SK-N-SH (cell line): ENCODE data around the gene MYH6. TPM values are rescaled to one million over a fixed set of nuclear protein-coding genes. Genes with fewer than 3 reads are reported as not detected.

Experiments used
- CTCF ChIA-PET: fragments of 300-600, 350-600 bp; formaldehyde crosslinking; extraction: SDS; loops from one replicate; lab custom pipeline; 2021; lab: Yijun Ruan, JAX
- POLR2A ChIA-PET: fragments of 350-600 bp; sonication (Branson Sonifier 250); formaldehyde crosslinking; extraction: SDS; loops from one replicate; lab custom pipeline; 2020; ENCODE audit warnings: antibody characterized with exemption, inconsistent platforms; lab: Yijun Ruan, JAX
- DNase-seq: peaks from one replicate; pipeline ENCODE4 v3.0.0; 2012
- H2AFZ ChIP-seq: fragments of 200-600 bp; sonication (generic); 2 replicates; pipeline ENCODE4 v1.8.1; 2016; ENCODE audit warnings: antibody characterized with exemption, mild to moderate bottlenecking, low read depth
- H3F3A ChIP-seq: fragments of 200-600 bp; sonication (generic); replicated peaks from 2 replicates; pipeline ENCODE3; 2016; ENCODE audit warnings: antibody characterized with exemption, mild to moderate bottlenecking; ENCODE audit not compliant: insufficient read depth
- H3K27ac ChIP-seq, 2 experiments: fragments of 200-500 bp in 1 of 2; fragments of 200-600 bp in 1 of 2; sonication (Bioruptor generic) in 1 of 2; sonication (generic), shearing (Covaris generic) in 1 of 2; 2 replicates each; pipeline versions ENCODE4 v1.5.1 to v1.6.1; 2014 to 2016; ENCODE audit warnings: low read depth in 2 of 2, inconsistent platforms in 1 of 2, low read length in 1 of 2, mild to moderate bottlenecking in 1 of 2, mixed read lengths in 1 of 2
- H3K27me3 ChIP-seq: fragments of 200-600 bp; sonication (generic), shearing (Covaris generic); 2 replicates; pipeline ENCODE4 v1.6.1; 2016; ENCODE audit warnings: mixed run types; ENCODE audit not compliant: insufficient read depth
- H3K36me3 ChIP-seq, 2 experiments: fragments of 200-500 bp in 1 of 2; fragments of 200-600 bp in 1 of 2; sonication (Bioruptor generic) in 1 of 2; sonication (generic) in 1 of 2; replicated peaks in 1 of 2; 2 replicates each; pipeline versions ENCODE3 to v1.5.1; 2014 to 2016; ENCODE audit warnings: low read length in 1 of 2, mild to moderate bottlenecking in 1 of 2; ENCODE audit not compliant: insufficient read depth in 2 of 2, control insufficient read depth in 1 of 2
- H3K4me1 ChIP-seq, 2 experiments: fragments of 200-500 bp in 1 of 2; fragments of 200-600 bp in 1 of 2; sonication (Bioruptor generic) in 1 of 2; sonication (generic), shearing (Covaris generic) in 1 of 2; 2 replicates each; pipeline versions ENCODE4 v1.5.1 to v1.6.1; 2014 to 2016; ENCODE audit warnings: low read depth in 1 of 2, low read length in 1 of 2, mixed run types in 1 of 2; ENCODE audit not compliant: insufficient read depth in 2 of 2, control insufficient read depth in 1 of 2
- H3K4me2 ChIP-seq: fragments of 200-600 bp; sonication (generic), shearing (Covaris generic); 2 replicates; pipeline ENCODE4 v1.6.1; 2017; ENCODE audit warnings: mixed run types
- H3K4me3 ChIP-seq, 2 experiments: fragments of 200-500 bp in 1 of 2; fragments of 200-600 bp in 1 of 2; sonication (Bioruptor generic) in 1 of 2; sonication (generic), shearing (Covaris generic) in 1 of 2; 2 replicates each; pipeline versions ENCODE4 v1.5.1 to v1.8.1; 2014 to 2016; ENCODE audit warnings: low read depth in 2 of 2, inconsistent platforms in 1 of 2, low read length in 1 of 2, mild to moderate bottlenecking in 1 of 2, mixed read lengths in 1 of 2, moderate library complexity in 1 of 2
- H3K79me2 ChIP-seq: fragments of 200-600 bp; sonication (generic); 2 replicates; pipeline ENCODE4 v1.8.1; 2017; ENCODE audit warnings: mild to moderate bottlenecking; ENCODE audit not compliant: insufficient read depth
- H3K9ac ChIP-seq: fragments of 200-600 bp; sonication (generic); 2 replicates; pipeline ENCODE4 v1.6.1; 2017; ENCODE audit warnings: mixed run types
- H3K9me2 ChIP-seq: fragments of 200-600 bp; sonication (generic); 2 replicates; pipeline ENCODE4 v1.6.1; 2017; ENCODE audit warnings: mixed run types
- H3K9me3 ChIP-seq: fragments of 200-600 bp; sonication (generic); 2 replicates; pipeline ENCODE4 v1.6.1; 2017; ENCODE audit warnings: mixed run types, mild to moderate bottlenecking, moderate library complexity
- H4K20me1 ChIP-seq: fragments of 200-600 bp; sonication (generic); 2 replicates; pipeline ENCODE4 v1.6.1; 2017; ENCODE audit warnings: mild to moderate bottlenecking, mixed run types; ENCODE audit not compliant: insufficient read depth
- ELF1 ChIP-seq: IDR thresholded peaks from 2 replicates; pipeline ENCODE4 v1.4.0; 2012
- EP300 ChIP-seq, 2 experiments: IDR thresholded peaks; 2 replicates each; pipeline versions ENCODE4 v1.4.0 to v1.6.1; 2012; ENCODE audit warnings: borderline replicate concordance in 1 of 2, low read depth in 1 of 2, low read length in 1 of 2
- EZH2phosphoT487 ChIP-seq: fragments of 200-600 bp; sonication (generic); IDR thresholded peaks from 2 replicates; pipeline ENCODE4 v1.6.1; 2017; ENCODE audit warnings: low read depth, mixed run types, mild to moderate bottlenecking, antibody characterized with exemption, moderate library complexity, borderline replicate concordance
- FOSL2 ChIP-seq: IDR thresholded peaks from 2 replicates; pipeline ENCODE4 v1.4.0; 2012; ENCODE audit warnings: low read depth, mild to moderate bottlenecking, moderate library complexity, borderline replicate concordance
- FOXM1 ChIP-seq: IDR thresholded peaks from 2 replicates; pipeline ENCODE4 v1.4.0; 2012; ENCODE audit warnings: low read depth, mild to moderate bottlenecking
- GABPA ChIP-seq: IDR thresholded peaks from 2 replicates; pipeline ENCODE4 v1.4.0; 2012; ENCODE audit warnings: low read depth, mild to moderate bottlenecking
- GATA2 ChIP-seq: sonication (generic); formaldehyde crosslinking; IDR thresholded peaks from 2 replicates; pipeline ENCODE4 v1.5.0; 2020; ENCODE audit warnings: mild to moderate bottlenecking, missing genetic modification reagents
- IRF3 ChIP-seq: fragments of 150-350 bp; IDR thresholded peaks from 2 replicates; pipeline ENCODE4 v1.6.1; 2016; ENCODE audit warnings: mild to moderate bottlenecking, low read depth, low read length
- JUND ChIP-seq: IDR thresholded peaks from 2 replicates; pipeline ENCODE4 v1.4.0; 2012
- MEF2A ChIP-seq: IDR thresholded peaks from 2 replicates; pipeline ENCODE4 v1.4.0; 2012; ENCODE audit warnings: low read depth, borderline replicate concordance
- MXI1 ChIP-seq: IDR thresholded peaks from 2 replicates; pipeline ENCODE4 v1.6.1; 2012; ENCODE audit warnings: mild to moderate bottlenecking, low read depth, low read length, improper control_type of control experiment
- NRF1 ChIP-seq: IDR thresholded peaks from 2 replicates; pipeline ENCODE4 v1.6.1; 2012; ENCODE audit warnings: low read depth, mild to moderate bottlenecking, low read length
- POLR2AphosphoS5 ChIP-seq: IDR thresholded peaks from 2 replicates; pipeline ENCODE4 v1.6.1; 2012; ENCODE audit warnings: low read depth, low read length
- RAD21 ChIP-seq: IDR thresholded peaks from 2 replicates; pipeline ENCODE4 v1.6.1; 2012; ENCODE audit warnings: mild to moderate bottlenecking, low read length
- SIN3A ChIP-seq: IDR thresholded peaks from 2 replicates; pipeline ENCODE4 v1.6.1; 2012; ENCODE audit warnings: low read depth, mild to moderate bottlenecking, low read length, moderate library complexity, borderline replicate concordance
- SMC3 ChIP-seq: IDR thresholded peaks from 2 replicates; pipeline ENCODE4 v1.6.1; 2012; ENCODE audit warnings: low read depth, low read length, improper control_type of control experiment
- TEAD4 ChIP-seq: IDR thresholded peaks from 2 replicates; pipeline ENCODE4 v1.4.0; 2012; ENCODE audit warnings: mild to moderate bottlenecking, borderline replicate concordance; ENCODE audit not compliant: insufficient read depth
- YY1 ChIP-seq: IDR thresholded peaks from 2 replicates; pipeline ENCODE4 v1.4.0; 2012; ENCODE audit warnings: low read depth, mild to moderate bottlenecking
- WGBS: methylation state at CpG from one replicate; pipeline ENCODE4 v1.1.6; 2017; ENCODE audit warnings: low lambda C conversion rate; 5-methylcytosine and 5-hydroxymethylcytosine counted together
- polyA plus RNA-seq, 3 experiments: library from polyadenylated mRNA; depleted of rRNA; stranded (reverse); fragments of >200 nt; gene quantifications; 2 replicates each; pipeline ENCODE4 v1.2.3, GENCODE V29; 2012
- TF ChIP-seq, protein P1 (sequence below): fragments of 150-350 bp; IDR thresholded peaks from 2 replicates; pipeline ENCODE4 v1.6.1; 2017; ENCODE audit warnings: antibody characterized with exemption, low read length, low read depth, borderline replicate concordance
- TF ChIP-seq, protein P2 (sequence below): IDR thresholded peaks from 2 replicates; pipeline ENCODE4 v1.4.0; 2012; ENCODE audit warnings: low read depth, borderline replicate concordance

The MYH6 gene
- polyA plus RNA-seq, 1 of the 3 experiments (the other 2 are of a cell fraction), result not detected

DNA sequence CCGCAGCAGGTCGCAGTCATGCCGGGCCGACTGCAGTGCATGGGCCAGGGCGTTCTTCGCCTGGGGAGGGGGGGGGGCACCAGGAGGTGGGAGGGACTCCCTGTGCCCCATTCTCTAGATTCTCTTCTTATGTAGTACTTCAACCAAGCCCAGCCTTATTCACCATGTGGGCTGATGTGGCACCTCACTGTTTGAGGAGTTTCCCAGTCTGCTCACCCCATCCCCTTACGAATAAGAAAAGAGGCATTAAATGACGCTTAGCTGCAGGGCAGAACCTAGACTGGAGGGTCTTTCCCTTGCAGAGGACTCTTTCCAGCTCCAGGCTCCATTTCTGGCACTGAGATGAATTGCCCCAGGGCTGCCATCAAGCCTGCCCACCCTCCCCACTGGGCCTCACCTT, 19.1 kb downstream of the MYH6 start:
- no peaks in the 10 kb centered on the region for H3K9me2 ChIP-seq
- no peaks in the 10 kb centered on the region for H3K9me3 ChIP-seq
- no peaks in the 10 kb centered on the region for H4K20me1 ChIP-seq
- H3K79me2 ChIP-seq, result no peaks in the 10 kb centered on the region
- no peak overlapping the region for H3K4me3 ChIP-seq
- no peak overlapping the region for H3K27ac ChIP-seq
- no peak overlapping the region for H3K9ac ChIP-seq
- H3K4me2 ChIP-seq, result no peak overlapping the region
- peaks cover 36% of the 10 kb centered on the region for H3K27me3 ChIP-seq
- TF ChIP-seq IRF3 (no peak), FOSL2 (no peak), GABPA (no peak), EZH2phosphoT487 (no peak), YY1 (no peak), JUND (no peak), TEAD4 (no peak), POLR2AphosphoS5 (no peak), ELF1 (no peak), RAD21 (no peak), SIN3A (no peak), NRF1 (no peak), MXI1 (no peak), FOXM1 (no peak), EP300 (IDR thresholded peaks at IDR 0.05; ENCODE audit: borderline replicate concordance in 1 of 2, low read depth in 1 of 2, low read length in 1 of 2) (no peak), SMC3 (no peak), MEF2A (no peak), GATA2 (CRISPR knock-in tag) (no peak)
- TF ChIP-seq, protein P1, sequence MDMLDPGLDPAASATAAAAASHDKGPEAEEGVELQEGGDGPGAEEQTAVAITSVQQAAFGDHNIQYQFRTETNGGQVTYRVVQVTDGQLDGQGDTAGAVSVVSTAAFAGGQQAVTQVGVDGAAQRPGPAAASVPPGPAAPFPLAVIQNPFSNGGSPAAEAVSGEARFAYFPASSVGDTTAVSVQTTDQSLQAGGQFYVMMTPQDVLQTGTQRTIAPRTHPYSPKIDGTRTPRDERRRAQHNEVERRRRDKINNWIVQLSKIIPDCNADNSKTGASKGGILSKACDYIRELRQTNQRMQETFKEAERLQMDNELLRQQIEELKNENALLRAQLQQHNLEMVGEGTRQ, result no peak
- TF ChIP-seq, protein P2, sequence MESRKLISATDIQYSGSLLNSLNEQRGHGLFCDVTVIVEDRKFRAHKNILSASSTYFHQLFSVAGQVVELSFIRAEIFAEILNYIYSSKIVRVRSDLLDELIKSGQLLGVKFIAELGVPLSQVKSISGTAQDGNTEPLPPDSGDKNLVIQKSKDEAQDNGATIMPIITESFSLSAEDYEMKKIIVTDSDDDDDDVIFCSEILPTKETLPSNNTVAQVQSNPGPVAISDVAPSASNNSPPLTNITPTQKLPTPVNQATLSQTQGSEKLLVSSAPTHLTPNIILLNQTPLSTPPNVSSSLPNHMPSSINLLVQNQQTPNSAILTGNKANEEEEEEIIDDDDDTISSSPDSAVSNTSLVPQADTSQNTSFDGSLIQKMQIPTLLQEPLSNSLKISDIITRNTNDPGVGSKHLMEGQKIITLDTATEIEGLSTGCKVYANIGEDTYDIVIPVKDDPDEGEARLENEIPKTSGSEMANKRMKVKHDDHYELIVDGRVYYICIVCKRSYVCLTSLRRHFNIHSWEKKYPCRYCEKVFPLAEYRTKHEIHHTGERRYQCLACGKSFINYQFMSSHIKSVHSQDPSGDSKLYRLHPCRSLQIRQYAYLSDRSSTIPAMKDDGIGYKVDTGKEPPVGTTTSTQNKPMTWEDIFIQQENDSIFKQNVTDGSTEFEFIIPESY, result no peak
- no peak for DNase-seq
- WGBS, result 73% methylated on average over 7 of the region's 8 CpGs
- H2AFZ ChIP-seq, result no peak overlapping the region
- ChIA-PET CTCF (interaction anchor here (1.2 to 5.5 kb wide), 2 partner anchors 10 to 60 kb away, joined by 5 to 34 read pairs; no protein-coding TSS in a partner anchor), POLR2A (no interaction called here)
- no peaks in the 10 kb centered on the region for H3K36me3 ChIP-seq
- no peaks in the 10 kb centered on the region for H3K4me1 ChIP-seq
- H3F3A ChIP-seq, result no peaks in the 10 kb centered on the region
